ENCODE data around the gene SH2D1A. TPM values are rescaled to one million over a fixed set of nuclear protein-coding genes. Genes with fewer than 3 reads are reported as not detected.

Gene SH2D1A
- total RNA-seq, 3 donors from 2014 or later, result 27.5 to 44.7 (median 40.5) TPM

DNA sequence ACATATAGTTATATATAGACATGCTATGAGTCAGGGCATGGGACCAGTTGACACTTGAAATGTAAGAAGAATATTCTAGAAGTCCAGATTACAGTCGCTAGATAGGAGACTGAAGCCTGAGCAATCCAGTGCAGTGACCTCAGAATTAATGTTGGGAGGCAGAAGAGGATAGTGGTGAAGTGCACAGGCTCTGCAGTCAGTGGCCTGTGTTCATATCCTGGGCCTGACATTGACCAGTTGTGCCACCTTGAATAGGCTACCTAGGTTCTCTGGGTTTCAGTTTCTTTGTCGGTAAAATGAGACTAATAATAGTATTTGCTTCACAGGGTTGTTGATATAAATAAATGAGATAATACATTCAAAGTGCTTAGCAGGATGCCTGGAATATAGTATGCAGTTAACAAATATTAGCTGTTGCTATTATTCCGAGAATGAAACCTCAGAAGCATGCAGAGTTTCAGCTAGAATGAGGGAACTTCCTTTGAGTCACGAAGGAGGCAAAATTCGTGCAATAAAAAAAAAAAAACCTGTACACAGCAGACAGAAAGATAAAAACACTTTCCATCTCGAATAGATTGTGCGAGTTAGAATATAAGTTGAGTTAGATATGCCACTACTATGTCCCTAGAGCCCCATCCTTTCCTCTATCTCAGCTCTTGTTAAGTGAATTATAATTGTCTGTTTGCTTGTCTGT, 4.0 kb upstream of the SH2D1A start:
- Mint-ChIP-seq H3K4me1 (ENCODE audit: low read depth) (peaks cover 51% of the 10 kb centered on the region), H3K27me3 (ENCODE audit: low read depth) (no peaks in the 10 kb centered on the region), H3K9me3 (no peaks in the 10 kb centered on the region), H3K4me3 (peak overlapping the region; percentile 55), H3K36me3 (ENCODE audit: insufficient read depth) (no peaks in the 10 kb centered on the region)
- ATAC-seq (peak; percentile 7 to 9), DNase-seq (no peak)

DNA sequence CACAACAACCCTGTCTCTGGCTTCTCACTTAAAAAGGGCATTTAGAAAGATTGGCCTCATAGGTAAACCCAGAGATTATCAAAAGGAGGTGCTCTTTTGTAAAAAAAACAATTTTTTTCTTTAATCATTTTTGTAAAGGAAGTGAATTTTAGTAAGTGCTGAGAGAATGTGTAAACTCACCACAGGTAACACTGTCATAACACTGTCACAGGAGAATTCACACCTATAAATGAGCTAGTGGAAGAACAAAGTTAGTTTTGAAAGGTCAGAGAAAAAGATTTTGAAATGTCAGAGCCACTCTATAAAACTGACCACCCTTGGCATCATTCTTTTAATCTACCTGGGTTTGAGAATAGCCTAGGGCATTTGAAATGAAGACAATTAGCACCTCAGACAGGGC, 3.3 kb upstream of the SH2D1A start:
- H3K36me3 Mint-ChIP-seq (ENCODE audit: insufficient read depth), result no peaks in the 10 kb centered on the region
- peaks cover 51% of the 10 kb centered on the region for H3K4me1 Mint-ChIP-seq (ENCODE audit: low read depth)
- ATAC-seq, result no peak
- no peaks in the 10 kb centered on the region for H3K9me3 Mint-ChIP-seq
- H3K27me3 Mint-ChIP-seq (ENCODE audit: low read depth), result no peaks in the 10 kb centered on the region
- no peak for DNase-seq
- no peak overlapping the region for H3K4me3 Mint-ChIP-seq

DNA sequence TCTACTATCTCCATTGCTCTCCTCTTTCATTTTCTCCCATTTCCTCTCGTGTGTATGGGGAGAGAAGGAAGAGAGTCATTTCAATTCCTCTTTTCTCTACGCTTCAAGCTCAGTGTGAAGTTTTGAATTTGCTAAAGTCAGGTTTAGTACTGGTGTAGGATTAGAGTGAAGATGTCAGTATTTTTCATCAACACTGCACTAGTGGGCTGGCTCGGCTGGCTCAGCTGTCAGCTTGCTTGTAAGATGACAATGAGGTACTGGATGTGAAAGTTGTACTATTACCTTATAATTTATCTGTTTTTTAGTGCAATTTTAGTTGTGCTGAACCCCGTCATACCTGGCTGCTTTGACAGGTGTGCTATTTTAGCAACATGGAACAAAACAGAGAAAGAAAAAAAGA, 2.1 kb upstream of the SH2D1A start:
- H3K36me3 Mint-ChIP-seq (ENCODE audit: insufficient read depth), result no peaks in the 10 kb centered on the region
- ATAC-seq, result no peak
- DNase-seq, result no peak
- H3K27me3 Mint-ChIP-seq (ENCODE audit: low read depth), result no peaks in the 10 kb centered on the region
- no peaks in the 10 kb centered on the region for H3K9me3 Mint-ChIP-seq
- H3K4me3 Mint-ChIP-seq, result peak overlapping the region; percentile 38
- peaks cover 50% of the 10 kb centered on the region for H3K4me1 Mint-ChIP-seq (ENCODE audit: low read depth)

DNA sequence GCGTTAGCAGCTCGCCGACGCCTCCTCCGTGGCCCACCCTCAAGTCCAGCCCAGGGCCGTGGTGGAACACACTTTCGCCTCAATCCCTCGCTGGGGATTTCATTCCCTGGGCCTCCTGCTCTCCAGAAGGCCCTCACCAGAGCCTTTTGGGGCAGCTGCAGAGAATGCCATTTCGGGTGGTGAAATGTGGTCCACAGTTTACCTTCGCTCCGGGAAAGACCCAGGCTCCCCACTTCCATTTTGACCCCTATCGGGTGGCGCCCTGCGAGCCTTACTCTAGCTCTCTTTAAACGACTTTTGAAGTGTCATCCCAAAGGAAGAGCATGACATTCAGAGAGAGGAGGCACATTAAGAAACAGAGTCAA, 496 bp downstream of the SH2D1A start:
- Mint-ChIP-seq H3K4me3 (peak overlapping the region; percentile 90), H3K4me1 (ENCODE audit: low read depth) (peaks cover 41% of the 10 kb centered on the region), H3K36me3 (ENCODE audit: insufficient read depth) (no peaks in the 10 kb centered on the region), H3K27me3 (ENCODE audit: low read depth) (no peaks in the 10 kb centered on the region), H3K9me3 (no peaks in the 10 kb centered on the region)
- ATAC-seq (peak; percentile 0 to 4), DNase-seq (no peak)

DNA sequence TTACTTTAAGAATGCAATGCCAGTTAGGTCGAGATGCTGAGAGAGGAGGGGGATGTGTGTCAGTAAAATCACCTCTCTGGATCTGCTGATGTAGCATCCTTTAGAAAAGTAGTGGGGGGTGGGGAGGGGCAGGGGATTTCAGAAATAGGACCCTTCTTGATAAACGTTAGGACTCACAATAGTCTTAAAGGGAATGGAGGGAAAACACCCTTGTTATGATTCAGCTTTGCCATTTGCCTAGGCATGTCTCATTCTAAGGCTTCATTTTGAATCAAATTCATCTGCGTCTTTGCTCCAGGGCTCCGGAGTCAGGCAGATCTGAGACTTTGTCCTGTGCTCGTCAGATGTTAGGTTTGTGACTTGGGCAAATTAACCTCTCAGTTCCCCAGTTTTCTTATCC, 879 bp downstream of the SH2D1A start:
- H3K9me3 Mint-ChIP-seq, result no peaks in the 10 kb centered on the region

DNA sequence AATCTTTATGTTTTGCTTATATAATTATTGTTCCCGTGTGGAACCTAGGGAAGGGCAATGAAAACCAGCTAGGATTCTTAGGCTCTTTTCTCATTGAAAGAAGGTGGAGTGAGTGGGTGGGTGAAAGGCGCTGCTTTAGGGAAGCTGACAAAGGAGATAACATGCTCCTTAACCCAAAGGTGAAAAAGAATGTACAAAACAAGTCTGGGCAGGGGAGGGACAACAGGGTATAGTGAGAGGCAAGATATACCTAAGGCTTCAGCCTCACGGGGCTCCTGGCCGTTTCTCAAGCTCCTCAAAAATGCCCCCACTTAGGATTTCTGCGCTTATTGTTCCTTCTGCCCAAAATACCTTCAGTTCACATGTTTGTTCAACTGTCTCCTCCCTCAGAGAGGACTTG, 1.8 kb downstream of the SH2D1A start:
- no peak for DNase-seq
- peaks cover 35% of the 10 kb centered on the region for H3K4me1 Mint-ChIP-seq (ENCODE audit: low read depth)
- H3K9me3 Mint-ChIP-seq, result no peaks in the 10 kb centered on the region
- H3K36me3 Mint-ChIP-seq (ENCODE audit: insufficient read depth), result no peaks in the 10 kb centered on the region
- no peaks in the 10 kb centered on the region for H3K27me3 Mint-ChIP-seq (ENCODE audit: low read depth)
- ATAC-seq, result no peak
- H3K4me3 Mint-ChIP-seq, result peak overlapping the region; percentile 90

More for the DNA sequence above, 879 bp downstream of the SH2D1A start:
- DNase-seq, result peak; percentile 44
- Mint-ChIP-seq H3K4me3 (peak overlapping the region; percentile 90), H3K27me3 (ENCODE audit: low read depth) (no peaks in the 10 kb centered on the region), H3K36me3 (ENCODE audit: insufficient read depth) (no peaks in the 10 kb centered on the region), H3K4me1 (ENCODE audit: low read depth) (peaks cover 37% of the 10 kb centered on the region)
- peak; percentile 71 to 75 for ATAC-seq

DNA sequence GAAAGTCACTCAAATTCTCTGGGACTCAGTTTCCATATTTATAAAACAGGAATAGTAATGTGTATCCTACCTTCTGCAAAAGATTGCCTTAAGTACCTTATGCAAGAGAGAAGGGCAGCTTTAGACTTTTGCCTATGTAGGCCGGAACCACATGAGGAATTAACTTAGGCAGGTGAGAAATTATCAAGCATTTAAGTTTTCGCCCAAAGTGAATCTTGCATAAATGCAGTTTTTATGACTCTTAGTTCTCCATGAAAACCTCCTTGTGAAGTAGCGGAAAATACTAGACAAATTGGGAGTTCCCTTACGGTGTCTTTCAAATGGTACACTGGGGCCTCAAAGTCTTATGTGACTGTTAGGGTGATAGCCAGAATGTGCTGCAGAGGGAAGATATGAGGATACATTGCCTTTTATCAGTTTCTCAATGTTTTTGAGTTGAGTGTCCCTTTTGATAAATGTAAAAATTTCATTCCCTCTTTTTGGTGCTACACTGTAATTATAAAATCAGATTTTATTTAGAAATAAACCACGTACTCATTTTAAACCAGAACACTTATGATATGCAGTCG, 2.6 kb downstream of the SH2D1A start:
- no peaks in the 10 kb centered on the region for H3K36me3 Mint-ChIP-seq (ENCODE audit: insufficient read depth)
- H3K4me3 Mint-ChIP-seq, result peak overlapping the region; percentile 90
- H3K27me3 Mint-ChIP-seq (ENCODE audit: low read depth), result no peaks in the 10 kb centered on the region
- H3K9me3 Mint-ChIP-seq, result no peaks in the 10 kb centered on the region
- ATAC-seq (no peak), DNase-seq (no peak)
- H3K4me1 Mint-ChIP-seq (ENCODE audit: low read depth), result peaks cover 32% of the 10 kb centered on the region

DNA sequence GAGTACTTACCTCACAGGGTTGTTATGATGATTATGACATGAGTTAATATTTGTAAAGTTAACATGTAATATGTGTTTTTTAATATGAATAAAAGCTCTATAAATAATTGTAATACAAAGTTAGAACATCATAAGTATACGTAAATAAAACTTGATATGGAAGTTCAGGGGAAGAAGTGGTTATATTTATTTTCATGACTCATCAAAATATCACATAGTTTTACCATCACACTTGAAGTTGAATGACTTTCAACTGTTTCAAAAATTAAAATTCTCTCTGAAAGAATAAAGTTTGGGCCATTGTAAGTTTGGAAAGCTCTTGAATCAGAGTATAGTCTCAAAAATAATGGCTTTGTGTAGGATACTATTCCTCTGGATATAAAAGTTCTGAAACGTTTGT, 8.3 kb downstream of the SH2D1A start:
- Mint-ChIP-seq H3K36me3 (ENCODE audit: insufficient read depth) (peaks cover 1% of the 10 kb centered on the region), H3K9me3 (no peaks in the 10 kb centered on the region), H3K27me3 (ENCODE audit: low read depth) (no peaks in the 10 kb centered on the region), H3K4me3 (peak overlapping the region; percentile 64), H3K4me1 (ENCODE audit: low read depth) (peaks cover 52% of the 10 kb centered on the region)
- DNase-seq, result no peak
- no peak for ATAC-seq

DNA sequence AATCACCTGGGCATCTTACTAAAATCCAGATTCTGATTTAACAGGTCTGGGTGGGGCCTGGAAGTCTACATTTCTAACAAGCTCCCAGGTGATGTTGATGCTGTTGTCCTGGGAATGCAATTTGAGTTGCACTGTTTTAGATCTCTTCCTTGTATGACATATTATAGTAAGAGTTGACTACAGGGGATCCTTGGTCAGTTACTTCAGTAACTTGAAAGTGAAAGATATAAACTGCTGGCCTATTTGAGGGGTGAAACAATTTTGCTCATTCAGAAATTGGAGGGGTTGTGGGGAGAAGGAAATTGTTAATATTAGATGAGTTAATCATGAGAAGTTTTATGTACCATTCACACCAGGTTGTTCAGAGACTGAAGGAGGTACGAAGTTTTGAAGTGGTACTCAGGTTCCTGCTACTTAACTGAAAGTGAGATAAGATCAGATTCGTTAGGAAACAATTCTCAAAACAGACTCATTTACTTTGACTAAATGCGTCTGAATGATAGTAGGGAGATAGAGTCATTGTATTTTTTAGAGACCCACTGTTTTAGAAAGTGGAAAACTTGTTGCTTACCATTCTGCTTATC, 12.5 kb downstream of the SH2D1A start:
- peaks cover 59% of the 10 kb centered on the region for H3K4me1 Mint-ChIP-seq (ENCODE audit: low read depth)
- no peaks in the 10 kb centered on the region for H3K9me3 Mint-ChIP-seq

DNA sequence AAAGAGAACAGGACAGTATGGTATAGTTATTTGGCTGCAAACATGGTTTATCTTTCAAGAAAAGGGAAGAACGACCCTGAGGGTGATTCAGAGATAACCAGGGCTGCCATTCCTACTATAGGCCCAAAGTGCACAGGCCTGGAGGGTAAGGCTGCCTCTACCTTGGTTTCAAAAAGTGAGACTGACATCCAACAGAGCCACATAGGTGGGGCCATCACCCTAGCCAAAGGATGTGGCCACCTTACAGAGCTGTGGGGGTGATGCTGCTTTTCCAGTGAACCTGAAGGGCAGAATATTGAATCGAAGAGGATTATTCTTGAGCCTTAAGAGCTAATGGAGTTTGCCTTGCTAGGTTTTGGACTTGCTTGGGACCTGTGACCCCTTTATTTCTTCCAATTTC, 15.7 kb downstream of the SH2D1A start:
- Mint-ChIP-seq H3K36me3 (ENCODE audit: insufficient read depth) (peaks cover 7% of the 10 kb centered on the region), H3K27me3 (ENCODE audit: low read depth) (no peaks in the 10 kb centered on the region), H3K9me3 (no peaks in the 10 kb centered on the region), H3K4me3 (no peak overlapping the region), H3K4me1 (ENCODE audit: low read depth) (peaks cover 49% of the 10 kb centered on the region)
- ATAC-seq (no peak), DNase-seq (no peak)

More for the DNA sequence above, 12.5 kb downstream of the SH2D1A start:
- peak overlapping the region; percentile 61 for H3K4me3 Mint-ChIP-seq
- H3K36me3 Mint-ChIP-seq (ENCODE audit: insufficient read depth), result peaks cover 5% of the 10 kb centered on the region
- H3K27me3 Mint-ChIP-seq (ENCODE audit: low read depth), result no peaks in the 10 kb centered on the region
- ATAC-seq (peak; percentile 81 to 87), DNase-seq (no peak)

DNA sequence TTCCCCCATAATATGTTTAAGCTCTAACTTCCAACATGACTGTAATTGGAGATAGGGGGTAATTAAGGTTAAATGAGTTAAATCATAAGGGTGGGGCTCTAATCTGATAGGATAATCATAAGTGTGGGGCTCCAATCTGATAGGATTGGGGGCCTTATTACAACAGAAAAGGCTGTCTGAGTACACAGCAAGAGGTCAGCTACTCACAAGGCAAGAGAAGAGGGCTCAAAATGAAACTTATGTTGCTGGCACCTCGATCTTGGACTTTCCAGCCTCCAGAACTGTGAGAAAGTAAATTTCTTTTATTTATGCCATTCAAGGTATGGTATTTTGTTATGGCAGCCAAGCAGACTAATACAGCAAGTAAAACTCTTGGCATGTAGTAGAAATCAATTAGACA, 16.4 kb downstream of the SH2D1A start:
- DNase-seq, result no peak
- ATAC-seq, result no peak
- no peaks in the 10 kb centered on the region for H3K27me3 Mint-ChIP-seq (ENCODE audit: low read depth)
- H3K36me3 Mint-ChIP-seq (ENCODE audit: insufficient read depth), result peaks cover 7% of the 10 kb centered on the region
- H3K9me3 Mint-ChIP-seq, result no peaks in the 10 kb centered on the region
- peak overlapping the region; percentile 11 for H3K4me3 Mint-ChIP-seq
- peaks cover 49% of the 10 kb centered on the region for H3K4me1 Mint-ChIP-seq (ENCODE audit: low read depth)

DNA sequence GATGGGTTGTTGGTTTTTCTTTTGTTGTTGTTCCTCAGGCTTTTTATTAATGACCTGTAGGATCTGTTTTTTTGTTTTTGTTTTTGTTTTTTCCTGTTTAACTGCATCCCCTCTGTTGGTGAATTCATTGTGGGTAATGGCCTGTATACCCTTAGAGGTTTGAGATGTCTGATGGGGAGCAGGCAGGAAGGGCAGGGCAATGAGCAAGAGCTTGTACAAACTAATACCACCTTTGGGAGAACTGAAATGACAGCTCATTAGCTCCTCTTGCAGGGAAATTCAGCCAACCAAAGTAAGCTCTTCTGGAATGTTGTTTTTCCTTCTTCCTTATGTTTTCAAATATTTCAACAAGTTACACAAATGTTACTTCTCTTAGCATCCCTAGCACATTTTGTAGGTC, 23.4 kb downstream of the SH2D1A start:
- H3K9me3 Mint-ChIP-seq, result no peaks in the 10 kb centered on the region
- peaks cover 19% of the 10 kb centered on the region for H3K36me3 Mint-ChIP-seq (ENCODE audit: insufficient read depth)
- no peak for ATAC-seq
- DNase-seq, result no peak
- no peak overlapping the region for H3K4me3 Mint-ChIP-seq
- H3K27me3 Mint-ChIP-seq (ENCODE audit: low read depth), result no peaks in the 10 kb centered on the region
- H3K4me1 Mint-ChIP-seq (ENCODE audit: low read depth), result peaks cover 27% of the 10 kb centered on the region

DNA sequence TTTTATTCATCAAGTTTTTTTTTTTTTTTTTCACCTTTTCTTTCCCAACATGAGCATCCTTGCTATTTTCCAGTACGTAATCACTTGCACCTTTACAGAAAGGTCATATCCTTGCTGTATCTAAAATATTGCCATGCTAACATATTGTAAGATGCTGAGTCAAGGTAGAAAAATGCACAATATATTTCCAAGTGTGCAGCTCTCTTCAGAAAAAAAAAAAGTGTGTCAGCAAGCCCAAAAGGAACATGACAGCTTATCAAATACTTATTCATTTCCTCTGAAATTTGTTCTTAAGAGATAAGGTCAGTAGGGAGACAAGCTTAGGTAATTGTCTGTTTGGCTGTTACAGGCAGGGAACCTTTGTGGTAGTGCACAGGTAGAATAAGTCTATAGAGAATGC, 27.0 kb downstream of the SH2D1A start:
- Mint-ChIP-seq H3K4me1 (ENCODE audit: low read depth) (peaks cover 18% of the 10 kb centered on the region), H3K36me3 (ENCODE audit: insufficient read depth) (peaks cover 15% of the 10 kb centered on the region), H3K4me3 (no peak overlapping the region), H3K9me3 (no peaks in the 10 kb centered on the region), H3K27me3 (ENCODE audit: low read depth) (no peaks in the 10 kb centered on the region)
- ATAC-seq (no peak), DNase-seq (no peak)

DNA sequence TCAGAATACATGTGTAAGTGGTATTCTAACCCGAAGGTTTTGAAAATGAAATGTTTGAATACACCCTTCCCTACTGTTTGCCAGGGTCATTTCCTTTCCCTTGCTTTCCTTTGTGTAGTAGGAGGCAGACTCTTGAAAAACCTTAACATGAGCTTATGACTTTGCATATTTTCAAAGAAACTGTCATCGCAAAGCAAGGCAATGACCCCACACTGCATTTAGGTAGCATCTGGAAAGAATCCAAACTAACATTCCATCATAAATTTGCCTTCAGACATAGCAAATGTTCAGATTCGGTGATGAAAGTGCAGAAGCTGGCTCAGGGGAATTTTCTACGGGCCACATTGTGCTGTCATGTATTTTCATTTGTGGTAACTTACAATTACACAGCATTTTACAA, 32.3 kb downstream of the SH2D1A start:
- Mint-ChIP-seq H3K4me3 (no peak overlapping the region), H3K4me1 (ENCODE audit: low read depth) (peaks cover 9% of the 10 kb centered on the region), H3K27me3 (ENCODE audit: low read depth) (no peaks in the 10 kb centered on the region), H3K36me3 (ENCODE audit: insufficient read depth) (peaks cover under 1% of the 10 kb centered on the region), H3K9me3 (no peaks in the 10 kb centered on the region)
- ATAC-seq, result no peak
- no peak for DNase-seq

DNA sequence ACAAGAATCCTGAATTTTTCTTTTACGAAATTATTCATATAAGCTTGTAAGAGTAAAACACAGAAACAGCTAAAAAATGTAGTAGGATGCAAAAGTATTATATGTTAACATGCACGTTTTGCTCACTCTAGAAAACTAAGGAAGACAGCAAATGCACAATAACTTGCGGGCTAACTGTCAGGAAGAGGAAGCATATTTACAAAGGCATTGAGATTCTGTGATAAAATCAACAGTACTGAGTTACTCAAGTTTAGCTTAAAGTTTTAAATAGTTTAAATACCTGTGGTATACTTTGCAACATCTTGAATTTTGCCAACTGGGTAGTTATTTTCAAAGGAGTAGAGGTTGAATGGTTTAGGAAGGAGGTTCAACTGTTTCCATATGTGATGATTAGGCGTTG, 37.0 kb downstream of the SH2D1A start:
- H3K4me1 Mint-ChIP-seq (ENCODE audit: low read depth), result peaks cover 3% of the 10 kb centered on the region
- DNase-seq (no peak), ATAC-seq (no peak)
- no peaks in the 10 kb centered on the region for H3K27me3 Mint-ChIP-seq (ENCODE audit: low read depth)
- H3K9me3 Mint-ChIP-seq, result no peaks in the 10 kb centered on the region
- peaks cover 8% of the 10 kb centered on the region for H3K36me3 Mint-ChIP-seq (ENCODE audit: insufficient read depth)
- no peak overlapping the region for H3K4me3 Mint-ChIP-seq
